Measurements from ENCODE around the gene FAM184B. TPM values are rescaled to one million over a fixed set of nuclear protein-coding genes. Genes with fewer than 3 reads are reported as not detected.

The FAM184B gene
- under 1 TPM in 2 of 4 donors, not detected in 2; 0.07 to 0.13 TPM for total RNA-seq

- peak within 1 kb of the TSS; percentile 1 for H3K4me3 ChIP-seq (ENCODE audit: low read depth, poor library complexity, severe bottlenecking)
- no peak for TF ChIP-seq POLR2A (IDR thresholded peaks at IDR 0.05)
- no peak for TF ChIP-seq CTCF (IDR thresholded peaks at IDR 0.05)
- DNase-seq (ENCODE audit: low spot score in 2 of 2), result no peak
- 6% methylated on average over 73 to 78 of the region's 82 CpGs for WGBS, 2 donors
- intact Hi-C loops (cut with DNase I; ENCODE audit: low total_unique reads), result no loop called here
These were observed at the start of gene FAM184B for GRCh38 chr4:17781300-17782287. FAM184B (minus strand) TSS chr4:17781621; CDS start chr4:17781299, 322 bp downstream.

DNA sequence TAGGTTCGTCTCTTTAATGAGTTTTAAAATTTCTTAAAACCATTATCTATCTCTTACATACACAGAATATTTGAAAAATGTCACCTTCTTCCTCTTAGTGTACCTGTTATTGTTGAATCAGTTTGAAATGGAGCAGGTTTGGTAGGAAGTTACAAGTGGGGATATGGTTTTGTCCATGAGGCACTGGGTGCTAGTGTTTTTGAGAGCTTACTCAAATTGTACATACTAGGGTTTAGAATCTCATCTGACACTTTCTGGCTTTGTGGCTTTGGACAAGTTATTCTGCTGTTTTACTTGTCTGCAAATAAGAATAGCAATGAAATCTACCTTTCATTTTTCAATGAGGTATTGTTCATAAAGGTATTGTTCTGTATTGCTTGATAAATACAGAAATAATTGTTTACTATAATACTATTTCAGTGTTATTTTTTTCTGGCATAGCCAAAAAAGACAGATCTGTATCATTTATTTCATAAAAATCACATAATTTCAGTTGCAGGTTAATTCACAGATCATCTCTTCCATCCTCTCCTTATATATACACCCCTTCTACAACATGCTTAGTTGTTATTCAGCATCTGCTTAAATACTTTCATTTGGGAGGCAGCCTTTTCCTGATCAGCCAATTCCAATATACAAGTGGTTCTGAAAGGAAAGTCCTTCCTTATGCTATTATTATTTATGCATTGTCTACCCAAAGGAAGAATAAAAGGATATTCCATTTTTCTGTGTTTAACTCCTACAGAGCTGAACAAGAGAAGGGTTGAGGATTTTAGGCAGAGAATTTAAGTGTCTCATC is 42.6 kb upstream of the FAM184B start:
- no peak overlapping the region for H3K4me3 ChIP-seq (ENCODE audit: low read depth, poor library complexity, severe bottlenecking)
- 83 to 88% methylated on average over 1 of the region's 1 CpG for WGBS, 2 donors
- intact Hi-C loops (cut with DNase I; ENCODE audit: low total_unique reads), result no loop called here
- TF ChIP-seq POLR2A (IDR thresholded peaks at IDR 0.05) (no peak), CTCF (IDR thresholded peaks at IDR 0.05) (no peak)
- no peak for DNase-seq (ENCODE audit: low spot score in 2 of 2)

GRCh38 chr4:17817027-17817426 is 35.6 kb upstream of the FAM184B start:
- 56 to 57% methylated on average over 5 of the region's 5 CpGs for WGBS, 2 donors
- intact Hi-C loops (cut with DNase I; ENCODE audit: low total_unique reads), result loop anchor here (10.0 kb wide), 2 partner anchors 548 to 778 kb away; no protein-coding TSS in a partner anchor
- H3K4me3 ChIP-seq (ENCODE audit: low read depth, poor library complexity, severe bottlenecking), result no peak overlapping the region
- TF ChIP-seq CTCF (IDR thresholded peaks at IDR 0.05) (peak in 1 of 3 donors; percentile 34), POLR2A (IDR thresholded peaks at IDR 0.05) (no peak)
- DNase-seq (ENCODE audit: low spot score in 2 of 2), result no peak

GRCh38 chr4:17816142-17816541 is 34.7 kb upstream of the FAM184B start:
- no peak for DNase-seq (ENCODE audit: low spot score in 2 of 2)
- H3K4me3 ChIP-seq (ENCODE audit: low read depth, poor library complexity, severe bottlenecking), result no peak overlapping the region
- intact Hi-C loops (cut with DNase I; ENCODE audit: low total_unique reads), result loop anchor here (10.0 kb wide), 2 partner anchors 549 to 779 kb away; no protein-coding TSS in a partner anchor
- 93% methylated on average over 12 of the region's 12 CpGs for WGBS, 2 donors
- TF ChIP-seq POLR2A (IDR thresholded peaks at IDR 0.05), result no peak
- TF ChIP-seq CTCF (IDR thresholded peaks at IDR 0.05), result no peak

DNA sequence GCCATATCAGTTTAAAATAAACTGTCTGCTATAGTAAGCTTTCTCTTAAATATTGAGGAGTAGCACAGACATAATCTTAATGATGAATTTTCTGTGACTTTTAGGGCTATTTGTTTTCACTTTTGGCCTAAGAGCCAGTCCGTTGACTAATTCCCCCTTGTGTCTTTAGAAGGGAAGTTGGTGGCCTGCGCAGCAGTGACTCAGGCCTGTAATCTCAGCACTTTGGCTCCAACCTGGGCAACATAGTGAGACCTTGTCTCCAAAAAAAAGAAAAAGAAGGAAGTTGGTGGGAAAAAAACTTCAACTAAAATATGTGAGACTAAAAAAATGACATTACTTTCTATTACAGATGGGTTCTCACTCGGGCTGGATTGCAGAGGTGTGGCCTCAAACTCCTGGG is 32.7 kb upstream of the FAM184B start:
- intact Hi-C loops (cut with DNase I; ENCODE audit: low total_unique reads), result loop anchor here (10.0 kb wide), 2 partner anchors 551 to 781 kb away; no protein-coding TSS in a partner anchor
- DNase-seq (ENCODE audit: low spot score in 2 of 2), result no peak
- no peak overlapping the region for H3K4me3 ChIP-seq (ENCODE audit: low read depth, poor library complexity, severe bottlenecking)
- 73 to 79% methylated on average over 3 of the region's 3 CpGs for WGBS, 2 donors
- no peak for TF ChIP-seq POLR2A (IDR thresholded peaks at IDR 0.05)
- no peak for TF ChIP-seq CTCF (IDR thresholded peaks at IDR 0.05)

All from lower leg skin (tissue), 4 donors.